Stimulated activated CD8-positive, alpha-beta memory T cell treated with anti-CD3 and anti-CD28 coated beads, Interleukin-15, amount 100 ng/mL, for 1 hour (primary cell): ENCODE measurements around the gene SUSD1.
"Not testable (repeated sequence)": the region's sequence is repeated elsewhere in the genome, so short reads cannot be mapped to it uniquely, and the experiment has no call there.

Experiments used
- DNase-seq: peaks from one replicate; pipeline ENCODE4 v3.0.0-alpha.2; 2020; ENCODE audit warnings: low read depth

SUSD1 gene

DNA sequence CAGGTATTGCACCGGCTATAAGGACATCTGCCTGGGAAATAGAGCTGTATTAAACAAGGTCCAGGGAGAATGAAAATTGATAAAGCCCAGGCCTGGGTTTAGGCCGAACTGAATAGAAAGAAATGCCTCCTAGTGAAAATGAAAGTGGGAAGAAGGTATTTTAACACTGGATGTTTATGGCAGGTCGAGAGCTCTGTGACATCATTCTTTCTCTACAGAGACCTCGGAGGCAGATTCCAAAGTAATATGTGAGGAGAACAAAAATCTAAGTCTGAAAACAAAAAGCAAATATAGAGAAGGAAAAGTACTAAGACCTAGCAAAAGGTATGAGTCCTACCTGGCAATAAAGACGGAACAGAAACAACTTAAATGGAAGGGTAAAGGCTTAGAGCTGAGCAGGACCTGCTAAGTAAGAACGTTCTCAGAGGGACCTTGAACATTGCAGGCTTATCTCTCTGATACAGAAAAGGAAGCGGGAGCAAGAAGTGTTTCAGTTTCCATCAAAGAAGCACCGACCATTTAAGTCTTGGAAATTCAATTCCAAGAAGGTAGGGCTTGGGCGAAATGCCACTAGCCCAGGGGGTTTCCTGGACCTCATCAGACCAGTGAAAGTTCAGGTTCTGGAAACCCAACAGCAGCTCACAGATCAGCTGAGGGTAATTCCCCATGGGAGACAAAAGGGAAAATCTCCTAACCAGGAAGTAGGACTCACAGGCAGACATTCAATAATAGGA lies 80.0 kb downstream of the SUSD1 start:
- no peak for DNase-seq

DNA sequence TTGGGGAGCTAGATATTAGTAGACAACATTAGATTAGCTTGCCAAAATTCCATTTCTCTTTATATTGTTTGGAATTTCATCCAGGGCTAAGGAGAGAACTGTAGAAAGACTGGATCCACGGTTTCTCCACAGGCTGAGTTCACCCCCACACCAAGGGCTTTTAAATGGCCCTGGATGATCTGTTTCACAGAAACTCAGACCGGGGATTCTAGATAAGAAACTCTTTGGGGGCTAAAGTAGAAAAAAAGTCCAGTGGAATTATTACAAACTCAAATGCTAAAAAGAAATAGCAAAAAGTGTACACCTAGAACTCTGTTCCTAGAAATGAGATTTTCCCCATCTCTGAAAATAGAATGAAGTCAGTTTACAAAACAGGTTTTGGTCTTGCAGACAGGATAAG lies 80.9 kb downstream of the SUSD1 start:
- DNase-seq, result no peak

DNA sequence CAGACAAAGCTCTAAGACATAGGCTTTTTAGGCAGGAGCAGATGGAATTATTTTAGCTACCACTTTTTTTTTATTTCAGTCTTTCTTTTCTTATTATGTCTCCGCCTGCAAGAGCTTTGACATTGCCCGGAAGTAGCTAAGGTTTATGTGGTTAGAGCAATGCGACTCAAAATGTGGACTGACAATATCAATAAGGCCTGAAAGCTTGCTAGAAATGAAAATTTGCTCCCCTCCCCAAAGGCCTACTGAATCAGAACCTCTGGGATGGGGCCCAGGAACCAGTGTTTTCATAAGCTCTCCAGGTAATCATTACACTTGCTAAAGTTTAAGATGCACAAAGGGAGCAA lies 81.3 kb downstream of the SUSD1 start:
- DNase-seq, result no peak

DNA sequence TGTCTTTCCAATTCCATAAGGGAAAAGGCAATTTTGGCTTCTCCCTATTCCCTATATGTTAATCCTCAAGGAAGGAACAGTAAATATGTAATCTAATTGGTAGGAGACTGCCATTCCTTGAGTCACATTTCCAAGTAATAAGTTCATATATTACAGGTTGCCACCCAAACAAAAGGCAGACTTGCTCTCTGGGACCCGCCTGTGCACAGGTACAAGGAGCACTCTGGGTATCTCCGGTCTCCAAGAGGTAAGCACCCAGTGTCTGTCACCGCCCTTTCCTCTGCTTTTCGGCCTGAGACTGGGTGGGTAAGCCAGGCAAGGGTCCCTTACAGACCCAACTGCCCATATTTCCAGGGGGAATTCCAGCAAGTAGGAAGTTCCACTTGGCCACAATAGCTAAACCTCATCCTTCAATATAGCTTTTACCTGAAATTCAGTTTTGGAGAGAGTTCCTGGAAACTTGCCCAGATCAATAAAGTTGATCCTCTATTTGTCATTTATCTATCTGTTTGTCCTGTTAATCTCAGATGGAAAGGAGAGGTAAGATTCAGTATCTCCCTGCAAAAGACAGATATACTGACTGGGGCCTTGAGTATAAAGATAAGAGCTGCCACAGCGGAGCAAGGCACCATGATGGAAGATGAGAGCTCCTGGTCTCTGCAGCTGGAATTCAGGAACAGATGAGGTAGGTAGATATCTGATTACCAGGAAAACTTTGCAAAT lies 81.8 kb downstream of the SUSD1 start:
- DNase-seq, result no peak

DNA sequence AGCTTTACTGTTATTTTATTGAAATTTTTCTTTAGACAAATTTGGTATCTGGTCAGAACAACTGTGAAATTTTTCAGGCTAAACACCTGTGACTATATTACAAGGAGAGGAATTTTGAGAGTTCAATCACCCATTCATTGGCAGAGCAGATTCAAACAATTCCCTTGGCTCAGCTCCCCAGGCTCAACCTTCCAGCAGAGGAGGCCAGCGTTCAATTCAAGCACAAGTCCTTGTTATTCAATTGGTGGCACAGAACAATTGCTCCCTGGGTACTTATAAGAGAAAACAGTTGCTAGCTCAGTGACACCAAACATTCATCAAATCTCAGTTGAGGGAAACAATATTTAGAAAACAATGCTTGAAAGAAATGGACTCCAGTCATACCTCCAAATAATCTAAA lies 83.3 kb downstream of the SUSD1 start:
- DNase-seq, result no peak

DNA sequence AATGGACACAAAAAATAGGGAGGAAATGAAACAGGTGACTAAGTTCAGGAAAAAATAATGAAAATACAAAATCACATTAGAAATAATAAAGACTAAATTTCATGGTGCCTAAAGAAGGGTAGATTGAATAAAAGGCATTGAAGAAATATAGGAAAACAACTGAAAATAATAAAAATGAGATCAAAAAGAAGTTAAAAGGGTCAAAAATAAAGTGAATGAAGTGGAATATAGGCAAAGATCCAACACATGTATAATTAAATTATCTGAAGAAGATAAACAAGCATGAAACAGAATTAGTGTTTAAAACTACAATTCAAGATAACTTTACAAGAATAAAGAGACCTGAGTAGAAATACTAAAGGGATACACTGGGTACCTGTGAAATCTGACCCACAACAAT lies 87.6 kb downstream of the SUSD1 start:
- DNase-seq, result no peak

DNA sequence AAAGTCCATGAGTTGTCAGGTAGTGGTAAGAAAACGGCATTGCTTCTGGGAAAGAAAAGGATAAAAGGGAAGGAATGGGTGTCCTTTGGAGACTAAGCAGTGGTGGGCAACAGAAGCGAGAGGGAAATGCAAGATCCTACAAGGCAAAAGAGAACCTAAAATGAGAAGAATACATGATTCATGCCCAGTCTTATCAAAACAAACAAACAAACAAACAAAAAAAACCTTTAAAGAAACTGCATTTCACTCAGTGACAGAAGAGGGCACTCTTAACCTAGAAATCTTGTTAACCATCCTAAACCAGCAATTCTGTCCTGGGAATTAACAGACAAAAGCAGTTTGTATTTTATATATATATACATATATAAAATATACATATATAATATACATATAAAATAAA lies 88.5 kb downstream of the SUSD1 start:
- no peak for DNase-seq

DNA sequence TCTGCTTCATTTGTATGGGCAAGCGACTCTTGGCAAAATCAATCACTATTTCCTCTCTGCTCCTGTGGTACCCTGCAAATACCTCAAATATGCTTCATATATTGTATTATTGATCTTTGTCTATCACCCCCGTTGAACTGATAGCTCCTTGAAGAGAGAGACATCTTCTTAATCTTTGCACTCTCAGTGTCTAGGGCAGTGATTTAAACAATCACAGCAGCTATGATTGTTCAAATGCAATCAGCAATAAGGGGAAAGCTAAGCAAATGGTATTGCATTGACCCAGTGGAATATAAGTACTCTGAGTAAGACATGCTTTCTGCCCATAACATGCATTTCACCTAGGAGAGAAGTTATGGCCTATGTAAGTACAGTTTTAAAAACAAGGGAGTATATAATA lies 90.2 kb downstream of the SUSD1 start:
- DNase-seq, result no peak

DNA sequence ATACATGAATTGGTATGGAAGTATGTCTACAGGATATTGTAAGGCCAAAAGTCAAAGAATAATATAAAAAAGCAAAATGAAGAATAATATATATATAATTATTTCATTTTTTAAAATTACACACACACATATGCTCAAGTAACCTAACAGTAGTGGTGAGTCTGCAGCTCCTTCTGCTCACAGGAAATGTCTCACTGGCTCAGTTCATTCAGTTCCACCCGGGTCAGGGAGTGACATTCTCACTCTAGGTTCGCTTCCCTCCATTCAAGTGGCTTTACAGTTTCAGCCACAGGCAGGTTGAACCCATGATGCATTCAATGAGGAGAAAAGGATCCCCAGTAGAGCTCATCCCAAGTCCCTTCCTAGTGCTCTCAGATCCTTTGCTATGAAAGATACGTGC lies 90.8 kb downstream of the SUSD1 start:
- no peak for DNase-seq

DNA sequence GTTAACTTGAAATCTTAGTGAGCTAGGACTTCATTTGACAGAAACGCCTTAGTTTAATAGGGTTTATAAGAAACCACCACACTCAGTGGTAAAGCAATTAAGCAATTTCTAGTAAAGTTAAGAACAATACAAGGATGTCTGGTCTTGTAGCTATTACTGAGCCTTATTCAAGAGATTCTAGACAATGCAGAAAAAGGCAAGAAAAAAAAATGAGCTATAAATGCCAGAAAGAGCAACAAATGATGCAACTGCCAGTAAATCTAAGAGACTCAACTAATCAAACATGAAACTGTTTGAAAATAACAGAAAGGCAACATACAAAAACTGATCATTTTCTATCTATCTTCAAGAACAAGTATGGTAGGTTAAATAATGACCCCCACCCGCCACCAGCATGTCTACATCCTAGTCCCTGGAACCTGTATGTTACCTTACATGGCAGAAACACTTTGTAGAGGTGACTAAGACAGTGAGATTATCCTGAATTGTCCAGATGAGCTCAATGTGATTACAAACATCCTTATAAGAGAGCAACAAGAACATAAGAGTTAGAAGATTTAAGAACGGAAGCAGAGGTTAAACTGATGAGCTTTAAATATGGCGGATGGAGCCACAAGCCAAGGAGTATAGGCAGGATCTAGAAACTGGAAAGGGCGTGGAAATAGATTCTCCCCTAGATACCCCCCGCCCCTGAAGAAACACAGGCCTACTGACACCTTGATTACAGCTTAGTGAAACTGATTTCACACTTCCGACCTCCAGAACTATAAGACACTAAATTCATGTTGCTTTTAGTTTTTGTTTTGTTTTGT lies 93.0 kb downstream of the SUSD1 start:
- no peak for DNase-seq

DNA sequence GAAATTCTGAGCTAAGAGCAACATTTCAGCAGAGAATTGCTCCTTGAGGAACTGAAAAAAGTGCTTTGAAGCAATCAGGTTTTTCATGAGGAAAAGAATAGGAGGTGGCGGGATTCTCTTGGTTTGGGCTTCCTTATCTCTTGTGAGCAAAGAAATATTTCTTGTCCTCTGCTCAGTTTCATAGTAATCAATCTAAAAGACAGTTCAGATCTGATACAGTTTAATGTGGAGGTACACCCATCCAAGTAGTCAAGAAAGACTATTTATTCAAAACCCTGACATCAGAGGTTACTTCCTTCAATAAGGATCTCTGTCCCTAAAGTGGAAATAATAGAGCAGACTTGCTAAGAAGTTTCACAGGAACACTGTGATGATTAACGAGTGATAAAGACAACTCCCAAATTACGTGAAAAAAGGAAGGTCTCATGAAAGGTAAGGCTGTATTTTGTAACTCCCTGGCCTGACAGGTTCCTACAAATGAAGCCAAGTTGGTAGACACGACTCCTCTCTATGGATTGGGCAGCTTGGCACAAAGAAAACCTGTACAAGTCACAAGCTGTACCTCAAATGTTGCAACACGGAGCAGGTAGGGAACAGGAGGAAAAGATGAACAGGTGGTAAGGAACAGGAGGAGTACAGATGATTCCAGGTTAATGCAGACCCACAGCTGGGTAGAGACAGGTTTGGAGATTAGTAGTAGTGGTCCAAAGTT lies 94.1 kb downstream of the SUSD1 start:
- DNase-seq, result no peak

DNA sequence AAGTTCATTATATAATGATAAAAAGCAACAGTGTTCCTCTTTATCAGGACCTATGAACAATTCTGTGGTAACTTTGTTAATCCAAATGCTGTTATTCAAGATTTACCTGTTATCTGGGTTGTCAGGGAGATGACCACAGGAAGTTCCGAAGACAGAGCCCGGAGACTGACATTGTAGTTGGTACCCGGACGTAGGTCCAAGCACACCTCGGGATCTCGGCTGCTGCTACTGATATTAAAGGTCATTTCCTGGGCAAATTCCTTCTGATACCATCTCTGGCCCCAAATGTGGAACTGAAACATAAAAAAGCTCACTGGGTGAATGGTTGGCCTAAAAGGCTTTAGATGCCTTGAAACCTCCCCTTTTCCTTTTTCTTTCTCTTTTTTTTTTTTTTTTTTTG lies 96.7 kb downstream of the SUSD1 start:
- DNase-seq, result no peak

DNA sequence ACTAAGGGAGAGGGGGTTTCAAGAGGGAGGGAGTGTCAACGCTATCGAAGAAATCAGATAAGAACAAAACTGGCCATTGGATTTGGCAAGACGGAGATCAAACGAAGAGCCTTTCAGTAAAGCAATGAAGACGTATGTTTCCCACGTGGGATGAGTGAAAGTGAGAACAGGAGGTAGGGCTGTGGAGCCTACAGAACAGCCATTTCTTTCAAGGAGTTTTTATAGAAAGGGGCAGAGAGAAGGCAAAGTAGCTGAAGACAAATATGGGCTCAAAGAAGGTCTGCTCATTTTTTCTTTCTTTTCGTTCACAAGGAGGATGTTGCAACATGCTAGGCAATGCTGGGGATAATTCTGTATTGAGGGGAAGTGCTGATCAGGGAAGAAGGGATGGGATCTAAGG lies 98.3 kb downstream of the SUSD1 start:
- DNase-seq, result no peak

DNA sequence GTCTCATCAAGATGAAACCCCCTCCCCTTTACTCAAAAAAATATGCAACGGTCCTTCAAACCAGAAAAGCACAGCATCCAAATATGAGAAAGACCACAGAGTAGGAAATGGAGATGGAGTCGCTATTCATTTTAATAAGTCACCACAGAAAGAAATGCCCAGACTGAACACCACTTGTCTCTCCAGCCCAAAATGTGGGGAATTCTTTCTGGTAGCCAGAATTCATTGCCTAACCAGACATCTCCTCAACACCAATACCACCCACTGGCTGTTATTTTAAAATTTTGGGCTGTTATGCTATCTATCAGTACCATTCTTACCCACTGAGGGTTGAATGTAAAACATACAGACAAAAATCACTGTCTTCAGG lies 100.1 kb downstream of the SUSD1 start:
- DNase-seq, result no peak

DNA sequence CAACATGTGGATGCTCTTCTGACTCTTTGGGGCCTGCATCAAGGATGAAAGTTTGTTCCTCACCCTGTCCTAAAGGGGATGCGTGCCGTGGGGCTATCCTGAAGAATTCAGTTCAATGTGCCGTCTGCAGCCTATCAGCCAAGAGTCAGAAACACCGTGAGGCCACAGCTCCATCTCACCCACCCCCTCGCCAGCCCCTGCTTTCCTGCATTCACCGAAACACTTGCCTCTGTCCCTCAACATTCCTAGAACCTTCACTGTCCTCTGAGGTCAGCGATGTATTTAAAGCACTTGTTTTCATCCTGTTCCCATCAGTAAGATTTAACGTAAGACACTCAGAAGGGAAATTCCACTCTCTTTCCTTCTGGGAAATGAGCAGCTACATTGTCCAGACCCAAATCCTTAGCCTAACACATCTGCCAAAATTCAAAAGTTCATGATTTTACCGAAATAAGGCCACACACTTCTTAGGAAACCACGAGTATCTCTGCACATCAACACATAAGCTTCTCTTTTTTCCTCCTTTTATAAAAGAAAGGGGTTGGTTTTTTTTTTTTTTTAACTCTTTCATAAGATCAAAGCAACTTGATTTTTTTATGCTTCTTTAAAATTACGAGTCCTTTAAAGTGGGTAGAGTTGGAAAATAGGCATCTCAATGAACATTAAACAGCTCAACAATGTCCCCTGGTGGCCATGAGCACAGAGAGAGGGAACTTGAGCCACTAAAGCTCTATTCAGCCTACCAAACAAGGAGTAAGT lies 100.7 kb downstream of the SUSD1 start:
- peak; percentile 65 for DNase-seq

DNA sequence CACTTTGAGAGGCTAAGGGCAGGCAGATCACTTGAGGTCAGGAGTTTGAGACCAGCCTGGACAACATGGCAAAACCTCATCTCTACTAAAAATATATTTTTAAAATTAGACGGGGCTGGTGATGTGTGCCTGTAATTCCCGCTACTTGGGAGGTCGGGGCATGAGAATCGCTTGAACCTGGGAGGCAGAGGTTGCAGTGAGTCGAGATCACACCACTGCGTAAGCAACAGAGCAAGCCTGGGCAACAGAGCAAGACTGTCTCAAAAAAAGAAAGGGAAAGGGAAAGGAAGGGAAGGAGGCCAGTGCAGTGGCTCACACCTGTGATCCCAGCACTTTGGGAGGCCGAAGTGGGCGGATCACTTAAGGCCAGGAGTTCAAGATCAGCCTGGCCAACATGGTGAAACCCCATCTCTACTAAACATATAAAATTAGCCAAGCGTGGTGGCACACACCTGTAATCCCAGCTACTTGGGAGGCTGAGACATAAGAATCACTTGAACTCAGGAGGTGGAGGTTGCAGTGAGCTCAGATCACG lies 101.4 kb downstream of the SUSD1 start:
- not testable (repeated sequence) for DNase-seq

DNA sequence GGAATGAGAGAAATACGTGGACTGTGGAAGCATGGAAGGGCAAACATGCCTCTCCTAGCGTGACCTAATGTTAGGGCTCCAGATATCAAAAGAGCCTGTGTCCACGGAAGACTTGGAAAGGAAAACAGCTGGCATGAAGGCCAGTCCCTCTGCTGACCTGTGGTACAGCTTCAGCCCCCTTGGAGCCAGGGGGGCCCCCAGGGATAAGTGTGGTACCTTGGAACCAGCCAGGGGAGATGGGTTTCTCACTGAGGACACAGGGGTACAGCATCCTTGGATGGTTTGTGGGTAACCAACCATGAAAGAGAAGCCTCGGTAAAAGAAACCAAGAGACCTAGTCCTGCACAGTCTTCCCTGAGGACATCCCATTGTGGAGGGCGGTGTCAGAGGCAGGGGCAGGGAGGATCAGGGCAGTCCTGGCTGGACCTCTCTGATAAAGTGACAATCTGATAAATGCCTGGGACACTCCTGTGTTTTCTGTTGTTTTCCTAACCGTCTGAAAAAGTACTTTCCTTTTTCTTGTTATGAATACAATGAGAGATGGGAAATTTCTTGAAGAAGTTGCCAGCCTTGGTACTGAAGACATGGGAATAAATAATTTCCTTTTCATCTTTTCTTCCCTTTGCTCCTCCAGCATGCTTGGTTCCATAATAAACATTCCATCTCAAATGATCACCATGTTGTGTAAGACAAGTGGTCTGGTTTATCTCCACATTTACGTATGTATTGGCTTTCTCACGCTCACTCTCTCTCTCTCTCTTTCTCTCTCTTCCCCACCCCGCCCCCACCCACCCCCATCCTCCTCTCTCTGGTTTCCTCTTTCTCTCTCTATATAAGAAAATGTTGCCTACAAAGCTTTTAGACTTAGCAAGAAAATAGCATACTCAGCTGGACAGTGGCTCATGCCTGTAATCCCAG lies 102.1 kb downstream of the SUSD1 start:
- DNase-seq, result no peak

DNA sequence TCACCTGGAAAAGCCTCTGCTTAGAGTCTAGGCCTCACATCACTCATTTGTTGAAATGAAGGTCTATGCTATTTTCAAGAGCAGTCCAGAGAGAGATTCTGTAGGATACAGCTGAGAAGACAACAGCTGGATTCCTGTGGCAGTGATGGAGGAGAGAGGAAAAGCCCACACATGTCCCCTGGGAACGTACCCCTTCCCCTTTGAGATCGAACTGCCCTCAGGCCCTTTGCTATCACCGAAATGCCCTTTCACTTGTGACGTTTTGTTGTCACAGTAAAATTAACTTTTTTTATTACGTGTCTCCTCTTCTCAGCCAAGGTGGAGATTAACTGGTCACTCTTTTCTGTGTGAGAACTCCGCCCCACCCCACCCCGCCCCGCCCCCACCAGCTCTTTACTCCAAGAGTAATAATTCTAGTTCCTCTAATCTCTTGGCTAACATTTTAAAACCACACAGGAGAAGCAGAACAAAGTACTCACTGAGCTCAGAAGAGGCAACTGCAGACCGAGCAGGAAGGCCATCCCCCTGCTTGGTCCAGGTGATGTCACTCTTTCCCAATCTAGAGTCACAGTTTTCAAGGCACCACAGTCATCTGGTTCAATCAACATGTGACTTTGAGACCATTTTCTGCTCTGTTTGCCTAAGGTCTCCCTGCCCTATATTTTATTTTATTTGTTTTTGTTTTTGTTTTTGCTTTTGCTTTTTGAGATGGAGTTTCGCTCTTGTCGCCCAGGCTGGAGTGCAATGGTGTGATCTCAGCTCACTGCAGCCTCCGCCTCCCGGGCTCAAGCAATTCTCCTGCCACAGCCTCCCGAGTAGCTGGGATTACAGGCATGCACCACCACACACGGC lies 105.6 kb downstream of the SUSD1 start:
- DNase-seq, result no peak

DNA sequence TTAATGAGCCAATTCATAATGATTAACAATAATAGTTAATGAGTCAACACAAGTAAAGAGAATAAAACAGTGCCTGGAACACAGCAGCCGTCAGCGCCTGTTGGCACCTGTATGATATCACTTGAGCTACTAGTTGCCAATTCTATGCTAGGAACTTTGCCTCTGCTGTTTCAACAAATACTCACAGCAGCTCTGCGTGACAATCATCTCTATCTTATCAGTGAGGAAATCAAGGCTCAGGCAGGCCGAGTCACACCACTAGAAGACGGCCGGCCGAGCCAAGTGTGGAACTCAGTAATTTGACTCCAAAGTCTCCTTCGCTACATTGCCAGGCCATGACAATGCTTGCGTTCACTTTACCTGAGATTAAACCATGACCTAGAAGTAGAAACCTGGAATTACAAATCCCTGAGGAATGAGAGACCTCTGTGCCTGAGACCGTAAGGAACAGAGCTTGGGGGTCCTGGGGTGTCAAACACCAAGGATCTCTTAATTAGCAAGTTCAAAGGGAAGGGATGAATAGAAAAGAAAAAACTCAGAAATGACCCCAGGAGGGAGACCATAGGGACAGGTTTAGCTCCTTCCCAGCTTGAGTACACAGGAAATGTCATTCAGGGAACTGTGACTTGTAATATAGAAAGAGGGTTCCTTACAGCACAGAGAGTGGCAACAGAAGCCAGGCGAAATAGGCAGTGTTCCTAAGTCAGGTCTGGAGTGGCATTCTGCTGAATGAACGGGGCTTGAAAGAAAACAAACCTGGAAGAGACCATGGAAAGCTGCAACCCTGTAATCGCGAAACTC lies 109.1 kb downstream of the SUSD1 start:
- DNase-seq, result no peak
